GM12878 (cell line): ENCODE measurements around the gene TPGS2. TPM values are rescaled to one million over a fixed set of nuclear protein-coding genes. Genes with fewer than 3 reads are reported as not detected.

Source experiments
- ATAC-seq: fragments of 200-7000 bp; cut with Tn5 transposase; 3 replicates; pipeline ENCODE4 v1.9.1; 2020; ENCODE audit warnings: mild to moderate bottlenecking, moderate library complexity
- BruUV-seq: library from RNA; stranded (reverse); fragments of 400-500 nt; replicated peaks from 2 replicates; lab custom pipeline; 2021; lab: Mats Ljungman, UMichigan
- CTCF ChIA-PET: fragments of 300-600 bp; sonication (Branson Sonifier 250); formaldehyde crosslinking; extraction: SDS; loops from one replicate; lab custom pipeline; 2021; ENCODE audit warnings: inconsistent platforms; lab: Yijun Ruan, JAX
- POLR2A ChIA-PET: fragments of 350-600 bp; formaldehyde crosslinking; extraction: SDS; loops from one replicate; lab custom pipeline; 2021; ENCODE audit warnings: inconsistent platforms; lab: Charles Lee
- RAD21 ChIA-PET: fragments of 300-600 bp; sonication (Branson Sonifier 250); formaldehyde crosslinking; loops from one replicate; lab custom pipeline; 2023; ENCODE audit warnings: antibody characterized with exemption; ENCODE audit not compliant: unreplicated experiment; lab: Charles Lee
- SMC1A ChIA-PET: fragments of 300-600 bp; sonication (Branson Sonifier 250); formaldehyde crosslinking; loops from one replicate; lab custom pipeline; 2023; ENCODE audit not compliant: unreplicated experiment, uncharacterized antibody; lab: Charles Lee
- DNase-seq: peaks from one replicate; pipeline ENCODE4 v3.0.0-alpha.2; 2011; ENCODE audit warnings: low read depth, low spot score
- FAIRE-seq: peaks from 3 replicates; lab custom pipeline; 2011; peaks lifted over from hg19 to GRCh38; lab: Jason Lieb, UNC
- H2AFZ ChIP-seq: 2 replicates; pipeline ENCODE4 v1.6.0; 2011; ENCODE audit warnings: low read depth, low read length, control low read depth; ENCODE audit not compliant: control insufficient read depth
- H3K27ac ChIP-seq: 2 replicates; pipeline ENCODE4 v1.5.1; 2011; ENCODE audit warnings: control low read depth; ENCODE audit not compliant: control insufficient read depth, insufficient read depth
- H3K27me3 ChIP-seq, 2 experiments: replicated peaks in 1 of 2; 2 replicates each; pipeline versions ENCODE4 v1.6.0 to v1.6.1; 2011; ENCODE audit warnings: low read length in 1 of 2; ENCODE audit not compliant: control insufficient read depth in 2 of 2, insufficient read depth in 2 of 2
- H3K36me3 ChIP-seq, 2 experiments: 2 replicates each; pipeline ENCODE4 v1.5.1; 2011; ENCODE audit warnings: low read length in 1 of 2; ENCODE audit not compliant: control insufficient read depth in 2 of 2, insufficient read depth in 2 of 2
- H3K4me1 ChIP-seq: 2 replicates; pipeline ENCODE4 v1.6.1; 2011; ENCODE audit warnings: mild to moderate bottlenecking, low read length, moderate library complexity, mixed read lengths; ENCODE audit not compliant: control insufficient read depth, insufficient read depth
- H3K4me2 ChIP-seq: 2 replicates; pipeline ENCODE4 v1.6.0; 2011; ENCODE audit warnings: control low read depth; ENCODE audit not compliant: control insufficient read depth, insufficient read depth
- H3K4me3 ChIP-seq: fragments of 200-600 bp; sonication (generic); 2 replicates; pipeline ENCODE4 v1.5.1; 2016
- H3K79me2 ChIP-seq: 2 replicates; pipeline ENCODE4 v1.6.0; 2011; ENCODE audit warnings: low read length; ENCODE audit not compliant: control insufficient read depth, insufficient read depth
- H3K9ac ChIP-seq: 2 replicates; pipeline ENCODE4 v1.8.0; 2011; ENCODE audit warnings: low read length, control low read depth, mixed read lengths; ENCODE audit not compliant: control insufficient read depth, insufficient read depth
- H3K9me3 ChIP-seq: replicated peaks from 3 replicates; pipeline ENCODE4 v1.5.1; 2011; ENCODE audit warnings: mild to moderate bottlenecking, low read length; ENCODE audit not compliant: control insufficient read depth, insufficient read depth
- H4K20me1 ChIP-seq: 2 replicates; pipeline ENCODE4 v1.6.0; 2011; ENCODE audit not compliant: control insufficient read depth, insufficient read depth
- BACH1 ChIP-seq: fragments of 450-650 bp; IDR thresholded peaks from 2 replicates; pipeline ENCODE4 v1.6.1; 2017; ENCODE audit warnings: mild to moderate bottlenecking, borderline replicate concordance
- BCL11A ChIP-seq: IDR thresholded peaks from 2 replicates; pipeline ENCODE4 v1.6.1; 2011; ENCODE audit warnings: low read depth, low read length
- EED ChIP-seq: sonication (generic); IDR thresholded peaks from 2 replicates; pipeline ENCODE4 v1.6.1; 2016; ENCODE audit warnings: antibody characterized with exemption, low read depth
- EP300 ChIP-seq, 2 experiments: fragments of 150-350 bp in 1 of 2; IDR thresholded peaks; 2 replicates each; pipeline ENCODE4 v1.6.1; 2011 to 2012; ENCODE audit warnings: low read depth in 2 of 2, low read length in 2 of 2, borderline replicate concordance in 1 of 2, improper control_type of control experiment in 1 of 2, inconsistent platforms in 1 of 2; ENCODE audit not compliant: control insufficient read depth in 1 of 2
- ESRRA ChIP-seq: IDR thresholded peaks from 2 replicates; pipeline ENCODE4 v1.6.1; 2012; ENCODE audit warnings: mild to moderate bottlenecking, low read length, improper control_type of control experiment
- JUNB ChIP-seq: IDR thresholded peaks from 2 replicates; pipeline ENCODE4 v1.6.1; 2016; ENCODE audit warnings: antibody characterized with exemption, mild to moderate bottlenecking
- KAT2A ChIP-seq: conservative IDR thresholded peaks from 2 replicates; pipeline ENCODE4 v1.6.1; 2011; ENCODE audit warnings: low read depth, low read length; ENCODE audit not compliant: control insufficient read depth
- MTA3 ChIP-seq: IDR thresholded peaks from 2 replicates; pipeline ENCODE4 v1.6.1; 2012; ENCODE audit warnings: low read length, inconsistent platforms, borderline replicate concordance
- WRNIP1 ChIP-seq: IDR thresholded peaks from 2 replicates; pipeline ENCODE4 v1.6.1; 2011; ENCODE audit warnings: low read depth, low read length, improper control_type of control experiment, borderline replicate concordance
- WGBS: methylation state at CpG from one replicate; pipeline ENCODE4 v1.1.6; 2016; ENCODE audit warnings: low lambda C conversion rate; ENCODE audit not compliant: insufficient replicate concordance, insufficient coverage; ENCODE audit errors: missing lambda C conversion rate; 5-methylcytosine and 5-hydroxymethylcytosine counted together
- in situ Hi-C: fragments of 300-500 bp; cut with MboI; formaldehyde crosslinking; loops from 9 replicates; pipeline ENCODE4 v1.14.3; 2018; ENCODE audit warnings: mixed read lengths
- intact Hi-C: fragments of 100-400 bp; cut with micrococcal nuclease; formaldehyde crosslinking; loops from one replicate; pipeline ENCODE4 v1.14.2; 2022; ENCODE audit not compliant: unreplicated experiment
- polyA plus RNA-seq, 11 experiments: library from polyadenylated mRNA; depleted of rRNA in 4 of 11; unstranded in 6 of 11; stranded (reverse) in 5 of 11; fragments of >200 nt; fragmentation: Nextera tagmentation in 4 of 11; fragmentation: Illumina TruSeq in 1 of 11; extraction: Ambion mirVana in 4 of 11; extraction: Trizol in 1 of 11; gene quantifications; 1 replicate in 1 of 11; 2 replicates in 10 of 11; pipeline versions ENCODE4 v1.2.1 to v1.2.3, GENCODE V29; 2011 to 2016; ENCODE audit warnings: inconsistent platforms in 2 of 11, missing spikeins in 2 of 11, low read depth in 1 of 11
- total RNA-seq, 4 experiments: library from RNA; depleted of rRNA in 3 of 4; stranded (reverse); fragments of >200 nt in 3 of 4; fragmentation: Illumina TruSeq in 1 of 4; extraction: Trizol in 1 of 4; gene quantifications; 2 replicates each; pipeline versions ENCODE4 v1.2.1 to v1.2.3, GENCODE V29; 2013 to 2021
- TF ChIP-seq, protein P1 (sequence below): IDR thresholded peaks from 2 replicates; pipeline ENCODE4 v1.6.1; 2011; ENCODE audit warnings: low read depth, mild to moderate bottlenecking, low read length, moderate library complexity, borderline replicate concordance; ENCODE audit errors: extremely low read depth

The TPGS2 gene
- total and polyA plus RNA-seq, 10 of the 15 experiments (the other 5 are each of a cell fraction or from before 2014, with no cell fraction given) = 39.8 to 181 (median 88.9) TPM

- CTCF ChIA-PET = interaction anchor here (0.6 kb wide), 1 partner anchor 46 kb away, joined by 3 read pairs; the partner anchor contains the start of genes KIAA1328 and TPGS2
- H2AFZ ChIP-seq = no peak overlapping the region
- H3K4me1 ChIP-seq = no peaks in the 10 kb centered on the region
- H3K4me2 ChIP-seq = no peak overlapping the region
- WGBS = 84% methylated on average over 9 of the region's 9 CpGs
- in situ Hi-C loops (no loop called here), intact Hi-C loops (no loop called here)
- H4K20me1 ChIP-seq = no peaks in the 10 kb centered on the region
- H3K4me3 ChIP-seq = no peak overlapping the region
- no peak overlapping the region for H3K27ac ChIP-seq
- TF ChIP-seq, protein P1, sequence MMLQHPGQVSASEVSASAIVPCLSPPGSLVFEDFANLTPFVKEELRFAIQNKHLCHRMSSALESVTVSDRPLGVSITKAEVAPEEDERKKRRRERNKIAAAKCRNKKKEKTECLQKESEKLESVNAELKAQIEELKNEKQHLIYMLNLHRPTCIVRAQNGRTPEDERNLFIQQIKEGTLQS = no peak
- TF ChIP-seq WRNIP1 = no peak
- no peak for TF ChIP-seq KAT2A
- TF ChIP-seq BCL11A = no peak
- TF ChIP-seq JUNB = no peak
- no peak for TF ChIP-seq ESRRA
- no peak for TF ChIP-seq EED
- TF ChIP-seq BACH1 = no peak
- TF ChIP-seq MTA3 = no peak
- no peak for TF ChIP-seq EP300 (IDR thresholded peaks at IDR 0.05; ENCODE audit: borderline replicate concordance in 1 of 2, control insufficient read depth in 1 of 2, low read depth in 2 of 2, low read length in 2 of 2)
- POLR2A ChIA-PET = no interaction called here
- no peaks in the 10 kb centered on the region for H3K27me3 ChIP-seq
- ATAC-seq = no peak
- SMC1A ChIA-PET = no interaction called here
- H3K36me3 ChIP-seq = no peaks in the 10 kb centered on the region
- BruUV-seq = no TSS peak
- DNase-seq = no peak
- H3K9ac ChIP-seq = no peak overlapping the region
- no peaks in the 10 kb centered on the region for H3K79me2 ChIP-seq
- FAIRE-seq = no peak
- RAD21 ChIA-PET = no interaction called here
- H3K9me3 ChIP-seq = no peaks in the 10 kb centered on the region
Observed at GRCh38 chr18:36782710-36783109, 46.1 kb downstream of the TPGS2 start.
